DOHH2 (cell line): Measurements from ENCODE around the gene AP3D1.

Source experiments
- H3F3A ChIP-seq: fragments of 200-600 bp; sonication (generic), shearing (Covaris generic); 2 replicates; pipeline ENCODE4 v1.6.0; 2016; ENCODE audit warnings: antibody characterized with exemption, mild to moderate bottlenecking; ENCODE audit not compliant: control insufficient read depth, insufficient read depth
- H3K27ac ChIP-seq: fragments of 200-600 bp; sonication (generic); 2 replicates; pipeline ENCODE4 v1.5.1; 2014; ENCODE audit warnings: low read depth, mild to moderate bottlenecking, low read length, moderate library complexity
- H3K27me3 ChIP-seq: fragments of 200-600 bp; sonication (generic); 2 replicates; pipeline ENCODE4 v1.6.1; 2014; ENCODE audit warnings: mild to moderate bottlenecking, low read length, mixed read lengths; ENCODE audit not compliant: control insufficient read depth
- H3K36me3 ChIP-seq: fragments of 200-600 bp; sonication (generic); 2 replicates; pipeline ENCODE4 v1.6.1; 2014; ENCODE audit warnings: mild to moderate bottlenecking, low read length, moderate library complexity, mixed read lengths; ENCODE audit not compliant: control insufficient read depth
- H3K4me1 ChIP-seq: fragments of 200-600 bp; sonication (generic); 2 replicates; pipeline ENCODE4 v1.6.1; 2014; ENCODE audit warnings: mild to moderate bottlenecking, low read length, mixed read lengths; ENCODE audit not compliant: control insufficient read depth
- H3K4me2 ChIP-seq: fragments of 200-600 bp; sonication (generic); 2 replicates; pipeline ENCODE4 v1.6.0; 2014; ENCODE audit warnings: mild to moderate bottlenecking, low read length, moderate library complexity
- H3K4me3 ChIP-seq: fragments of 200-600 bp; sonication (generic); 2 replicates; pipeline ENCODE4 v1.5.1; 2014; ENCODE audit warnings: mild to moderate bottlenecking, low read length, mixed read lengths
- H3K79me2 ChIP-seq: fragments of 200-600 bp; sonication (generic); 2 replicates; pipeline ENCODE4 v1.6.1; 2014; ENCODE audit warnings: mild to moderate bottlenecking, low read length, mixed read lengths; ENCODE audit not compliant: control insufficient read depth
- H3K9me2 ChIP-seq: fragments of 200-600 bp; sonication (generic); replicated peaks from 2 replicates; pipeline ENCODE4 v1.6.1; 2014; ENCODE audit warnings: mild to moderate bottlenecking, low read length, mixed read lengths; ENCODE audit not compliant: control insufficient read depth
- H3K9me3 ChIP-seq: fragments of 200-600 bp; sonication (generic); 2 replicates; pipeline ENCODE4 v1.6.1; 2014; ENCODE audit warnings: antibody characterized with exemption, low read length, mixed read lengths; ENCODE audit not compliant: control insufficient read depth, insufficient read depth
- H4K20me1 ChIP-seq: fragments of 200-600 bp; sonication (generic); 2 replicates; pipeline ENCODE4 v1.6.0; 2014; ENCODE audit warnings: low read depth, mild to moderate bottlenecking, antibody characterized with exemption, low read length, moderate library complexity; ENCODE audit not compliant: control insufficient read depth, insufficient read depth
- CTCF ChIP-seq: fragments of 200-600 bp; sonication (generic); IDR thresholded peaks from one replicate; pipeline ENCODE4 v1.5.1; 2014; ENCODE audit warnings: antibody characterized with exemption, mild to moderate bottlenecking, low read depth, low read length; ENCODE audit not compliant: poor library complexity, severe bottlenecking
- EZH2phosphoT487 ChIP-seq: fragments of 200-600 bp; sonication (generic); IDR thresholded peaks from 2 replicates; pipeline ENCODE4 v1.6.1; 2017; ENCODE audit warnings: borderline replicate concordance, mild to moderate bottlenecking, antibody characterized with exemption, low read length, moderate library complexity, mixed read lengths

Gene AP3D1

GRCh38 chr19:2099054-2099501, 52.3 kb downstream of the AP3D1 start:
- no peaks in the 10 kb centered on the region for H3K9me2 ChIP-seq
- H3K4me1 ChIP-seq, result peaks cover 14% of the 10 kb centered on the region
- peaks cover 30% of the 10 kb centered on the region for H3K79me2 ChIP-seq
- no peaks in the 10 kb centered on the region for H4K20me1 ChIP-seq
- no peak overlapping the region for H3K27ac ChIP-seq
- no peak for TF ChIP-seq CTCF
- TF ChIP-seq EZH2phosphoT487, result no peak
- no peak overlapping the region for H3K4me3 ChIP-seq
- H3K9me3 ChIP-seq, result no peaks in the 10 kb centered on the region
- no peaks in the 10 kb centered on the region for H3K27me3 ChIP-seq
- peaks cover 2% of the 10 kb centered on the region; the same call in 1 of the 2 replicates for H3F3A ChIP-seq
- peaks cover 50% of the 10 kb centered on the region for H3K36me3 ChIP-seq
- H3K4me2 ChIP-seq, result no peak overlapping the region

DNA sequence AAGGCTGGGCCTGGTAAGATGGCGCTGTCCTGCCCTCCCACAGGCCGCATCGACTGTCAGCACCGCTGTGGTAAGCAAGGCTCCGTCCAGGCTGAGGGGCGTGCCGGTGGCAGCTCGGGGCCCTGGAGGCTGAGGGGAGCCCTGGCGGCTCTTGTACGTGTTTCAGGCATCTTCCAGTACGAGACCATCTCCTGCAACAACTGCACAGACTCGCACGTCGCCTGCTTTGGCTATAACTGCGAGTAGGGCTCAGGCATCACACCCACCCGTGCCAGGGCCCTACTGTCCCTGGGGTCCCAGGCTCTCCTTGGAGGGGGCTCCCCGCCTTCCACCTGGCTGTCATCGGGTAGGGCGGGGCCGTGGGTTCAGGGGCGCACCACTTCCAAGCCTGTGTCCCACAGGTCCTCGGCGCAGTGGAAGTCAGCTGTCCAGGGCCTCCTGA, 53.5 kb downstream of the AP3D1 start:
- Histone ChIP-seq H3K9me3 (no peaks in the 10 kb centered on the region), H3K4me2 (peak overlapping the region; percentile 97), H3F3A (peaks cover 9% of the 10 kb centered on the region; the same call in 1 of the 2 replicates), H3K27me3 (no peaks in the 10 kb centered on the region), H3K9me2 (no peaks in the 10 kb centered on the region), H3K4me3 (no peak overlapping the region), H3K4me1 (peaks cover 22% of the 10 kb centered on the region), H3K79me2 (peaks cover 34% of the 10 kb centered on the region), H4K20me1 (no peaks in the 10 kb centered on the region), H3K36me3 (peaks cover 56% of the 10 kb centered on the region), H3K27ac (no peak overlapping the region)
- no peak for TF ChIP-seq CTCF
- TF ChIP-seq EZH2phosphoT487, result no peak

GRCh38 chr19:2097203-2097885, 54.0 kb downstream of the AP3D1 start:
- peaks cover 62% of the 10 kb centered on the region for H3K36me3 ChIP-seq
- H3K4me3 ChIP-seq, result peak overlapping the region; percentile 81
- H4K20me1 ChIP-seq, result no peaks in the 10 kb centered on the region
- H3K9me3 ChIP-seq, result no peaks in the 10 kb centered on the region
- peaks cover 40% of the 10 kb centered on the region for H3K79me2 ChIP-seq
- no peaks in the 10 kb centered on the region for H3K27me3 ChIP-seq
- no peak for TF ChIP-seq EZH2phosphoT487
- peak; percentile 27 for TF ChIP-seq CTCF
- H3K27ac ChIP-seq, result no peak overlapping the region
- peak overlapping the region; percentile 97 for H3K4me2 ChIP-seq
- no peaks in the 10 kb centered on the region for H3K9me2 ChIP-seq
- H3K4me1 ChIP-seq, result peaks cover 28% of the 10 kb centered on the region
- H3F3A ChIP-seq, result peaks cover 15% of the 10 kb centered on the region
